HepG2 (cell line): ENCODE measurements around the gene TFEB. TPM values are rescaled to one million over a fixed set of nuclear protein-coding genes. Genes with fewer than 3 reads are reported as not detected.

Experiments used
- ARID4A ChIP-seq: sonication (generic); formaldehyde crosslinking; IDR thresholded peaks from 2 replicates; pipeline ENCODE4 v1.5.0; 2020; ENCODE audit warnings: mild to moderate bottlenecking, missing genetic modification reagents, borderline replicate concordance
- BRCA1 ChIP-seq: sonication (generic); formaldehyde crosslinking; IDR thresholded peaks from 2 replicates; pipeline ENCODE4 v1.4.0; 2020; ENCODE audit warnings: missing genetic modification reagents
- CENPT ChIP-seq: sonication (generic); formaldehyde crosslinking; IDR thresholded peaks from 2 replicates; pipeline ENCODE4 v1.8.0; 2022; ENCODE audit warnings: low read depth, mild to moderate bottlenecking, moderate library complexity, missing genetic modification reagents
- HOXA7 ChIP-seq: sonication (generic); formaldehyde crosslinking; IDR thresholded peaks from 2 replicates; pipeline ENCODE4 v1.8.1; 2022; ENCODE audit warnings: mild to moderate bottlenecking, missing genetic modification reagents, moderate library complexity
- KDM5A ChIP-seq: fragments of 200-600 bp; sonication (generic); IDR thresholded peaks from 2 replicates; pipeline ENCODE4 v1.7.0; 2018; ENCODE audit warnings: antibody characterized with exemption, mild to moderate bottlenecking, low read length, borderline replicate concordance
- NCOA2 ChIP-seq: sonication (generic); formaldehyde crosslinking; IDR thresholded peaks from 2 replicates; pipeline ENCODE4 v1.8.0; 2022; ENCODE audit warnings: inconsistent platforms
- PBX3 ChIP-seq: sonication (generic); formaldehyde crosslinking; IDR thresholded peaks from 2 replicates; pipeline ENCODE4 v1.8.1; 2023; ENCODE audit warnings: missing genetic modification reagents, inconsistent platforms, borderline replicate concordance
- PHF21A ChIP-seq: sonication (generic); formaldehyde crosslinking; IDR thresholded peaks from 2 replicates; pipeline ENCODE4 v1.5.0; 2020; ENCODE audit warnings: mild to moderate bottlenecking, missing genetic modification reagents
- PITX1 ChIP-seq: sonication (generic); formaldehyde crosslinking; IDR thresholded peaks from 2 replicates; pipeline ENCODE4 v1.5.1; 2020; ENCODE audit warnings: mild to moderate bottlenecking, missing genetic modification reagents
- POGK ChIP-seq: sonication (generic); formaldehyde crosslinking; conservative IDR thresholded peaks from 2 replicates; pipeline ENCODE4 v1.8.0; 2022; ENCODE audit warnings: mild to moderate bottlenecking, moderate library complexity, missing genetic modification reagents
- RFXAP ChIP-seq: sonication (generic); formaldehyde crosslinking; IDR thresholded peaks from 2 replicates; pipeline ENCODE4 v1.4.0; 2020; ENCODE audit warnings: missing genetic modification reagents, borderline replicate concordance
- SAP130 ChIP-seq: IDR thresholded peaks from 2 replicates; pipeline ENCODE4 v1.6.1; 2016; ENCODE audit warnings: low read depth
- SMAD9 ChIP-seq: sonication (generic); formaldehyde crosslinking; IDR thresholded peaks from 2 replicates; pipeline ENCODE4 v1.5.1; 2020; ENCODE audit warnings: mild to moderate bottlenecking, missing genetic modification reagents
- TEF ChIP-seq: sonication (generic); formaldehyde crosslinking; IDR thresholded peaks from 2 replicates; pipeline ENCODE4 v1.5.0; 2020; ENCODE audit warnings: missing genetic modification reagents
- YEATS2 ChIP-seq: sonication (generic); formaldehyde crosslinking; IDR thresholded peaks from 2 replicates; pipeline ENCODE4 v1.4.0; 2020; ENCODE audit warnings: missing genetic modification reagents, borderline replicate concordance
- ZFY ChIP-seq: sonication (generic); formaldehyde crosslinking; IDR thresholded peaks from 2 replicates; pipeline ENCODE4 v1.4.0; 2020; ENCODE audit warnings: missing genetic modification reagents
- ZKSCAN5 ChIP-seq: sonication (generic); formaldehyde crosslinking; IDR thresholded peaks from 2 replicates; pipeline ENCODE4 v1.5.1; 2020; ENCODE audit warnings: mild to moderate bottlenecking, missing genetic modification reagents
- ZNF256 ChIP-seq: sonication (generic); formaldehyde crosslinking; conservative IDR thresholded peaks from 2 replicates; pipeline ENCODE4 v1.4.0; 2020; ENCODE audit warnings: missing genetic modification reagents
- ZNF607 ChIP-seq: sonication (generic); formaldehyde crosslinking; IDR thresholded peaks from 2 replicates; pipeline ENCODE4 v1.5.1; 2020; ENCODE audit warnings: missing genetic modification reagents, mild to moderate bottlenecking, borderline replicate concordance
- ZNF619 ChIP-seq: sonication (generic); formaldehyde crosslinking; IDR thresholded peaks from 2 replicates; pipeline ENCODE4 v1.4.0; 2020; ENCODE audit warnings: mild to moderate bottlenecking, missing genetic modification reagents
- ZNF776 ChIP-seq: sonication (generic); formaldehyde crosslinking; IDR thresholded peaks from 2 replicates; pipeline ENCODE4 v1.4.0; 2020; ENCODE audit warnings: mild to moderate bottlenecking, missing genetic modification reagents
- ZSCAN22 ChIP-seq: sonication (generic); formaldehyde crosslinking; IDR thresholded peaks from 2 replicates; pipeline ENCODE4 v1.4.0; 2020; ENCODE audit warnings: mild to moderate bottlenecking, missing genetic modification reagents
- ZZZ3 ChIP-seq: sonication (generic); formaldehyde crosslinking; IDR thresholded peaks from 2 replicates; pipeline ENCODE4 v1.4.0; 2020; ENCODE audit warnings: missing genetic modification reagents, mild to moderate bottlenecking, borderline replicate concordance
- polyA plus RNA-seq, 8 experiments: library from polyadenylated mRNA; depleted of rRNA in 3 of 8; stranded (reverse) in 7 of 8; unstranded in 1 of 8; fragments of >200 nt; fragmentation: Illumina TruSeq in 4 of 8; extraction: Trizol in 4 of 8; gene quantifications; 2 replicates each; pipeline versions ENCODE4 v1.2.1 to v1.2.3, GENCODE V29; 2011 to 2016; ENCODE audit warnings: low read depth in 4 of 8, missing spikeins in 1 of 8, mixed read lengths in 1 of 8; ENCODE audit not compliant: insufficient read depth in 1 of 8
- total RNA-seq, 5 experiments: library from RNA; depleted of rRNA; stranded (reverse); fragments of >200 nt; fragmentation: Illumina TruSeq; extraction: Trizol; gene quantifications; 2 replicates each; pipeline ENCODE4 v1.2.3, GENCODE V29; 2016; ENCODE audit warnings: low read depth in 1 of 5

The TFEB gene
- total and polyA plus RNA-seq, 2 of the 13 experiments (the other 11 are each of a cell fraction or from before 2014, with no cell fraction given) = 13.3 to 18.7 TPM

- TF ChIP-seq SAP130 (peak; percentile 83), ZZZ3 (CRISPR knock-in tag) (no peak), ZNF619 (no peak), PHF21A (peak; percentile 91), ZNF607 (no peak), ZSCAN22 (CRISPR knock-in tag) (no peak), CENPT (CRISPR knock-in tag) (no peak), HOXA7 (no peak), ZFY (CRISPR knock-in tag) (peak; percentile 64), ZNF256 (CRISPR knock-in tag) (no peak), POGK (CRISPR knock-in tag) (no peak), NCOA2 (CRISPR knock-in tag) (peak; percentile 61), ZNF776 (CRISPR knock-in tag) (0 out of 2 replicates have a peak, but pooled peaks have one; percentile 43), PBX3 (CRISPR knock-in tag) (no peak), BRCA1 (CRISPR knock-in tag) (peak; percentile 65; the same call in 1 of the 2 replicates), PITX1 (peak; percentile 93), KDM5A (no peak), RFXAP (CRISPR knock-in tag) (0 out of 2 replicates have a peak, but pooled peaks have one; percentile 63), TEF (CRISPR knock-in tag) (peak; percentile 55; the same call in 1 of the 2 replicates), ARID4A (CRISPR knock-in tag) (peak; percentile 60; the same call in 1 of the 2 replicates), ZKSCAN5 (CRISPR knock-in tag) (no peak), SMAD9 (CRISPR knock-in tag) (0 out of 2 replicates have a peak, but pooled peaks have one; percentile 57), YEATS2 (CRISPR knock-in tag) (peak; percentile 75; the same call in 1 of the 2 replicates)
Measured at GRCh38 chr6:41723530-41724227, 11.7 kb downstream of the TFEB start (continued).
